ENCODE data around the gene CREB5.

GRCh38 chr7:28530175-28530802 is 118.0 kb downstream of the CREB5 start:
- no peak for TF ChIP-seq POLR2A (IDR thresholded peaks at IDR 0.05)
- no peak for TF ChIP-seq CTCF (IDR thresholded peaks at IDR 0.05 in 8 of 11, conservative IDR thresholded peaks at IDR 0.05 in 3 of 11)
- TF ChIP-seq POLR2AphosphoS5 (IDR thresholded peaks at IDR 0.05) = peak in 1 of 3 donors; percentile 36

Measured in spleen (tissue), 7 donors.